ENCODE results near the gene TMPRSS3. TPM values are rescaled to one million over a fixed set of nuclear protein-coding genes. Genes with fewer than 3 reads are reported as not detected.

Gene TMPRSS3
- total and polyA plus RNA-seq, 2 donors (not counting 1 experiment from before 2014, with no cell fraction given): 0.10 to 0.12 TPM

GRCh38 chr21:42436914-42437313, 41.1 kb upstream of the TMPRSS3 start:
- Histone ChIP-seq H3K27ac (ENCODE audit: low read length in 2 of 2) (no peak overlapping the region), H3K79me2 (ENCODE audit: control insufficient read depth, insufficient read depth, low read length) (no peaks in the 10 kb centered on the region), H3K4me3 (ENCODE audit: control extremely low read depth in 1 of 5, extremely low read depth in 1 of 5, insufficient read depth in 1 of 5, low read depth in 2 of 5, low read length in 4 of 5) (no peak overlapping the region), H3K4me2 (replicated peaks; ENCODE audit: low read depth, low read length, poor library complexity, severe bottlenecking) (no peak overlapping the region), H3K9ac (ENCODE audit: low read length) (no peak overlapping the region), H3K4me1 (ENCODE audit: control insufficient read depth in 2 of 2, insufficient read depth in 2 of 2, low read length in 2 of 2) (no peaks in the 10 kb centered on the region), H3K9me3 (ENCODE audit: control extremely low read depth in 1 of 3, control insufficient read depth in 2 of 3, insufficient read depth in 1 of 3, low read length in 2 of 3) (peaks cover 0 to 25% (median 14%) of the 10 kb centered on the region in 3 donors), H4K20me1 (ENCODE audit: control insufficient read depth, insufficient read depth, low read length, poor library complexity, severe bottlenecking) (no peaks in the 10 kb centered on the region), H2AFZ (ENCODE audit: insufficient read depth, low read depth, low read length, poor library complexity, severe bottlenecking) (no peak overlapping the region), H3K36me3 (replicated peaks in 1 of 2; ENCODE audit: control extremely low read depth in 1 of 2, control insufficient read depth in 1 of 2, extremely low read depth in 1 of 2, insufficient read depth in 2 of 2, low read length in 1 of 2) (no peaks in the 10 kb centered on the region), H3K27me3 (replicated peaks in 1 of 4; ENCODE audit: control extremely low read depth in 1 of 4, control insufficient read depth in 3 of 4, insufficient read depth in 4 of 4, low read length in 3 of 4) (peaks cover 0 to 23% (median 4%) of the 10 kb centered on the region in 4 experiments)
- Mint-ChIP-seq H3K27me3 (peaks cover 44% of the 10 kb centered on the region), H3K4me3 (no peak overlapping the region), H3K4me1 (peaks cover 3% of the 10 kb centered on the region), H3K27ac (no peak overlapping the region), H3K9me3 (ENCODE audit: insufficient read depth) (peaks cover 13% of the 10 kb centered on the region)
- ATAC-seq (ENCODE audit: low read depth) (no peak), DNase-seq (no peak)
- TF ChIP-seq CTCF (IDR thresholded peaks at IDR 0.05): no peak
- TF ChIP-seq EZH2 (IDR thresholded peaks at IDR 0.05; ENCODE audit: borderline replicate concordance, insufficient read depth, low read depth, low read length, poor library complexity, severe bottlenecking): no peak
- POLR2A ChIA-PET: no interaction called here
- CTCF ChIA-PET: interaction anchor here (0.6 kb wide), 1 partner anchor 587 kb away, joined by 3 read pairs; no protein-coding TSS in a partner anchor
- intact Hi-C loops (cut with micrococcal nuclease): no loop called here

GRCh38 chr21:42435833-42436232, 40.0 kb upstream of the TMPRSS3 start:
- no peaks in the 10 kb centered on the region for H3K36me3 ChIP-seq (replicated peaks in 1 of 2; ENCODE audit: control extremely low read depth in 1 of 2, control insufficient read depth in 1 of 2, extremely low read depth in 1 of 2, insufficient read depth in 2 of 2, low read length in 1 of 2)
- TF ChIP-seq EZH2 (IDR thresholded peaks at IDR 0.05; ENCODE audit: borderline replicate concordance, insufficient read depth, low read depth, low read length, poor library complexity, severe bottlenecking) (no peak), CTCF (IDR thresholded peaks at IDR 0.05) (no peak)
- H3K4me3 ChIP-seq (ENCODE audit: control extremely low read depth in 1 of 5, extremely low read depth in 1 of 5, insufficient read depth in 1 of 5, low read depth in 2 of 5, low read length in 4 of 5): no peak overlapping the region
- H3K4me1 ChIP-seq (ENCODE audit: control insufficient read depth in 2 of 2, insufficient read depth in 2 of 2, low read length in 2 of 2): no peaks in the 10 kb centered on the region
- peaks cover 3% of the 10 kb centered on the region for H3K4me1 Mint-ChIP-seq
- no peak overlapping the region for H2AFZ ChIP-seq (ENCODE audit: insufficient read depth, low read depth, low read length, poor library complexity, severe bottlenecking)
- ChIA-PET CTCF (no interaction called here), POLR2A (no interaction called here)
- no peak overlapping the region for H3K9ac ChIP-seq (ENCODE audit: low read length)
- H3K9me3 ChIP-seq (ENCODE audit: control extremely low read depth in 1 of 3, control insufficient read depth in 2 of 3, insufficient read depth in 1 of 3, low read length in 2 of 3): peaks cover 0 to 26% (median 14%) of the 10 kb centered on the region in 3 donors
- intact Hi-C loops (cut with micrococcal nuclease): no loop called here
- DNase-seq (no peak), ATAC-seq (ENCODE audit: low read depth) (no peak)
- no peaks in the 10 kb centered on the region for H4K20me1 ChIP-seq (ENCODE audit: control insufficient read depth, insufficient read depth, low read length, poor library complexity, severe bottlenecking)
- peaks cover 14% of the 10 kb centered on the region for H3K9me3 Mint-ChIP-seq (ENCODE audit: insufficient read depth)
- no peak overlapping the region for H3K27ac ChIP-seq (ENCODE audit: low read length in 2 of 2)
- peaks cover 47% of the 10 kb centered on the region for H3K27me3 Mint-ChIP-seq
- peaks cover 0 to 23% (median 4%) of the 10 kb centered on the region in 4 experiments for H3K27me3 ChIP-seq (replicated peaks in 1 of 4; ENCODE audit: control extremely low read depth in 1 of 4, control insufficient read depth in 3 of 4, insufficient read depth in 4 of 4, low read length in 3 of 4)
- H3K4me2 ChIP-seq (replicated peaks; ENCODE audit: low read depth, low read length, poor library complexity, severe bottlenecking): no peak overlapping the region
- no peak overlapping the region for H3K4me3 Mint-ChIP-seq
- no peaks in the 10 kb centered on the region for H3K79me2 ChIP-seq (ENCODE audit: control insufficient read depth, insufficient read depth, low read length)
- no peak overlapping the region for H3K27ac Mint-ChIP-seq

Data from B cell (primary cell).